ENCODE measurements around the gene IL1RAPL2.

DNA sequence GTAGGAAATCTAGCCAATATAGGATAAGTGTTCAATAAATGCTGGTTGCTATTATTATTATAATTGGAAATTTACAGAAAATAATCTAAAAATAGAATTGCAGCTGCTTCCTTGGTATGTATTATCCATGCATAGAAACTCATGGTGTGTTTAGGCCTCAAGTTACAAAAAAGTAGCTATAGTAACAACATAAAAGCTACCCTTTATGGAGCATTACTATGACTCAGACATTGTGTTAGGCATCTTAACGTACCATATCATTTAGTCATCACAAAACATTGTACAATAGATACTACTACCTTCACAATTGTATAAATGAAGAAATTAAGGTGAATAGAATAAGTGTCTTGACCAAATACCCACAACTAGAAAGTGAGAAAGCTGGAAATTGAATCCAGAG is 1129.5 kb downstream of the IL1RAPL2 start:
- TF ChIP-seq, protein P1, sequence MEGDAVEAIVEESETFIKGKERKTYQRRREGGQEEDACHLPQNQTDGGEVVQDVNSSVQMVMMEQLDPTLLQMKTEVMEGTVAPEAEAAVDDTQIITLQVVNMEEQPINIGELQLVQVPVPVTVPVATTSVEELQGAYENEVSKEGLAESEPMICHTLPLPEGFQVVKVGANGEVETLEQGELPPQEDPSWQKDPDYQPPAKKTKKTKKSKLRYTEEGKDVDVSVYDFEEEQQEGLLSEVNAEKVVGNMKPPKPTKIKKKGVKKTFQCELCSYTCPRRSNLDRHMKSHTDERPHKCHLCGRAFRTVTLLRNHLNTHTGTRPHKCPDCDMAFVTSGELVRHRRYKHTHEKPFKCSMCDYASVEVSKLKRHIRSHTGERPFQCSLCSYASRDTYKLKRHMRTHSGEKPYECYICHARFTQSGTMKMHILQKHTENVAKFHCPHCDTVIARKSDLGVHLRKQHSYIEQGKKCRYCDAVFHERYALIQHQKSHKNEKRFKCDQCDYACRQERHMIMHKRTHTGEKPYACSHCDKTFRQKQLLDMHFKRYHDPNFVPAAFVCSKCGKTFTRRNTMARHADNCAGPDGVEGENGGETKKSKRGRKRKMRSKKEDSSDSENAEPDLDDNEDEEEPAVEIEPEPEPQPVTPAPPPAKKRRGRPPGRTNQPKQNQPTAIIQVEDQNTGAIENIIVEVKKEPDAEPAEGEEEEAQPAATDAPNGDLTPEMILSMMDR (IDR thresholded peaks at IDR 0.05) = no peak
- TF ChIP-seq POLR2A (IDR thresholded peaks at IDR 0.05) = no peak

Measured in thyroid gland (tissue), 4 donors.